ENCODE measurements around the gene MTG2.

DNA sequence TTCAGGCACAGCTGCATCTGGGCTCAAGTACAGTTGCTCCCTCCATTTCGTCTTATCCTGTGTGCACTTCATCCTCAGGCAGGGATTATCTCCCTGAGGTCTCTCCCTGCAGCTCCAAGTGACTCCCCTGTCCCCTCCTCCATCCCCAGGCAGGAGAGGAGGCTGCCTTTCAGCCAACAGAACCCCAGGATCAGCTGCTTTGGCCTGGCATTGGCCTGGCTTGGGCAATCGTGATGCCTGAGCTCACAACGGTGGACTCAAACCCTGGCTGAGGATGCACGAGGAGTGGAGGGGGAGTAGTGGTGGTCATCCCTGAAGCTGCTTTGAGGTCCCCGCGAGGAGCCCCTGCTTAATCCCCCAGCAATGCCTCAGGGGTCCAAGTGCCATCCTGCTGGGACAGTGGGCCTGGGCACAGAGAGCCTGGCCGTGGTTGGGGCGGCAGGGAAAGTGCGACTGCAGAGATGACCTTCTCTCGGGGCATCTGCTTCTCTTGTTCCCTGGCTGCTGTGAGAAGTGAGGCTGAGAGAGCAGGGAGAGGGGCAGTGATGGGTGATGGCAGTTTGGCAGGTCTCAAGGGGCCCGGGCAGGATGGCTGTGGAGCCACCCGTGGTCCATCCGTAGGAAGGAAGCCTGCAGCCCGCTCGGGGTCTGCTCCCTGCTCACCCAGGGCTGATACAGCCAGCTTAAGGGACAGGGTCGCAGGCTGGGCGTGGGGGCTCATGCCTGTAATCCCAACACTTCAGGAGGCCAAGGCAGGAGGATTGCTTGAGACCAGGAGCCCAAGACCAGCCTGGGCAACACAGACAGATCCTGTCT, 43.2 kb downstream of the MTG2 start:
- TF ChIP-seq CTCF (IDR thresholded peaks at IDR 0.05) (no peak), POLR2A (IDR thresholded peaks at IDR 0.05) (no peak)
